ENCODE data around the gene SERPINE3. TPM values are rescaled to one million over a fixed set of nuclear protein-coding genes. Genes with fewer than 3 reads are reported as not detected.

The SERPINE3 gene
- polyA plus RNA-seq, 1 donor from 2014 or later: not detected

GRCh38 chr13:51328488-51328887 is 11.0 kb upstream of the SERPINE3 start:
- Histone ChIP-seq H2AFZ (ENCODE audit: low read depth, low read length) (no peak overlapping the region), H3F3A (ENCODE audit: insufficient read depth, low read length, poor library complexity, severe bottlenecking) (no peaks in the 10 kb centered on the region), H3K27me3 (ENCODE audit: insufficient read depth, low read depth, low read length) (no peaks in the 10 kb centered on the region), H4K20me1 (ENCODE audit: insufficient read depth) (no peaks in the 10 kb centered on the region), H3K79me2 (replicated peaks; ENCODE audit: insufficient read depth, low read length) (no peaks in the 10 kb centered on the region), H3K9ac (ENCODE audit: low read length) (no peak overlapping the region), H3K4me3 (ENCODE audit: low read length) (no peak overlapping the region), H3K27ac (ENCODE audit: low read length) (no peak overlapping the region), H3K9me3 (ENCODE audit: low read length) (no peaks in the 10 kb centered on the region), H3K4me2 (ENCODE audit: low read length) (no peak overlapping the region), H3K9me2 (ENCODE audit: insufficient read depth, low read length) (no peaks in the 10 kb centered on the region), H3K36me3 (ENCODE audit: insufficient read depth, low read length) (no peaks in the 10 kb centered on the region)
- TF ChIP-seq CTCF (IDR thresholded peaks at IDR 0.05; ENCODE audit: poor library complexity, severe bottlenecking): no peak
- no peak for TF ChIP-seq MXI1 (conservative IDR thresholded peaks at IDR 0.05; ENCODE audit: poor library complexity, severe bottlenecking)
- TF ChIP-seq EZH2 (IDR thresholded peaks at IDR 0.05; ENCODE audit: borderline replicate concordance, insufficient read depth, low read length, poor library complexity, severe bottlenecking): no peak

GRCh38 chr13:51329606-51330005 is 9.9 kb upstream of the SERPINE3 start:
- no peak overlapping the region for H2AFZ ChIP-seq (ENCODE audit: low read depth, low read length)
- no peak overlapping the region for H3K27ac ChIP-seq (ENCODE audit: low read length)
- H3K79me2 ChIP-seq (replicated peaks; ENCODE audit: insufficient read depth, low read length): no peaks in the 10 kb centered on the region
- H3K4me3 ChIP-seq (ENCODE audit: low read length): no peak overlapping the region
- no peaks in the 10 kb centered on the region for H4K20me1 ChIP-seq (ENCODE audit: insufficient read depth)
- no peaks in the 10 kb centered on the region for H3K27me3 ChIP-seq (ENCODE audit: insufficient read depth, low read depth, low read length)
- H3K9me3 ChIP-seq (ENCODE audit: low read length): no peaks in the 10 kb centered on the region
- H3K9ac ChIP-seq (ENCODE audit: low read length): no peak overlapping the region
- no peaks in the 10 kb centered on the region for H3K36me3 ChIP-seq (ENCODE audit: insufficient read depth, low read length)
- H3K9me2 ChIP-seq (ENCODE audit: insufficient read depth, low read length): no peaks in the 10 kb centered on the region
- H3K4me2 ChIP-seq (ENCODE audit: low read length): no peak overlapping the region
- H3F3A ChIP-seq (ENCODE audit: insufficient read depth, low read length, poor library complexity, severe bottlenecking): no peaks in the 10 kb centered on the region
- no peak for TF ChIP-seq EZH2 (IDR thresholded peaks at IDR 0.05; ENCODE audit: borderline replicate concordance, insufficient read depth, low read length, poor library complexity, severe bottlenecking)
- no peak for TF ChIP-seq REST (IDR thresholded peaks at IDR 0.05; ENCODE audit: borderline replicate concordance)
- no peak for TF ChIP-seq TAF1 (IDR thresholded peaks at IDR 0.05; ENCODE audit: low read depth)
- no peak for TF ChIP-seq MXI1 (conservative IDR thresholded peaks at IDR 0.05; ENCODE audit: poor library complexity, severe bottlenecking)
- no peak for TF ChIP-seq POLR2AphosphoS5 (IDR thresholded peaks at IDR 0.05)
- no peak for TF ChIP-seq CTCF (IDR thresholded peaks at IDR 0.05; ENCODE audit: poor library complexity, severe bottlenecking)
- no peak for TF ChIP-seq EP300 (conservative IDR thresholded peaks at IDR 0.05; ENCODE audit: poor library complexity, severe bottlenecking)
- TF ChIP-seq SMC3 (conservative IDR thresholded peaks at IDR 0.05; ENCODE audit: poor library complexity): no peak
- no peak for TF ChIP-seq RAD21 (conservative IDR thresholded peaks at IDR 0.05)
